NCI-H1048 (cell line): ENCODE measurements around the gene OVCA2.

Source experiments
- DNase-seq: peaks from one replicate; lab custom pipeline; 2025; lab: John Stamatoyannopoulos, UW

The OVCA2 gene

DNA sequence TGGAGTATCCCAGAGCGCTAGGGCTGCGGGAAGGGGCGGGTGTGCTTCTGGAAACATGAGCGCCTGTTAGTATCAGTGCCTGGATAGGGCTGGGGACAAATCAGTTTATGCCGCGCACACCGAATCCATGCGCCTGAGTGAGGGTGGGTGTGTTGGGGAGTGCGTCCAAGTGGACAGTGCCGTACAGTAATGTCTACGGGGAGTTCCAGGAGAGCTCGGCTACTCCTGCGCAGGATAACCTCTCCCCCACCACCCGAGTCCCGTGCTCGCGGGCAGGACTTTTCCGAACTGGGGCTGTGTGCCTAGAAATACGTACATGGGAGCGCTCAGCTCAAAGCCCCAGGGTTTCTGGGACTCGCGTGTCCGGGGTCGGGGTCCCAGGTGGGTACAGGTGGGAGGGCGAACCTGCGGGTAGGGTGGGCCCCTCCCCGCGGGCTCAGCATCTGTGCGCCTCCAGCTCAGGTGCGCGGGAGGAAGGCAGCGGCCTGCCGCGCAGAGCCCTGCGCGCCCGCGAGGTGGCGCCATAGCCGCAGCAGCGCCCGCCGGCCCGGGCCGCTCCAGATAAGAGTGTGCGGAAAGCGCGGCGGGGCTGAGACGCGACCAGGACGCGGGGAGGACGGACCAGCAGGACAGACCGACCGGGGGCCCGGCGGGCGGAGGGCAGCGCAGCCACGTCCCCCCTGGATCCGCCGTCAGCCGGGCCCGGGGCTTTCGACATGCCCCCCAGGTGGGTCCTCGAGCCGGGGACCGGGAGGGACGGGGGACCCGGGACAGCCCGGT is 12.9 kb downstream of the OVCA2 start, which contains the start of gene HIC1:
Gene HIC1 (plus strand): TSS at position 592 of the 780 bp plus-strand sequence. CDS start 1,588 bp downstream, outside the sequence.
- no peak for DNase-seq

DNA sequence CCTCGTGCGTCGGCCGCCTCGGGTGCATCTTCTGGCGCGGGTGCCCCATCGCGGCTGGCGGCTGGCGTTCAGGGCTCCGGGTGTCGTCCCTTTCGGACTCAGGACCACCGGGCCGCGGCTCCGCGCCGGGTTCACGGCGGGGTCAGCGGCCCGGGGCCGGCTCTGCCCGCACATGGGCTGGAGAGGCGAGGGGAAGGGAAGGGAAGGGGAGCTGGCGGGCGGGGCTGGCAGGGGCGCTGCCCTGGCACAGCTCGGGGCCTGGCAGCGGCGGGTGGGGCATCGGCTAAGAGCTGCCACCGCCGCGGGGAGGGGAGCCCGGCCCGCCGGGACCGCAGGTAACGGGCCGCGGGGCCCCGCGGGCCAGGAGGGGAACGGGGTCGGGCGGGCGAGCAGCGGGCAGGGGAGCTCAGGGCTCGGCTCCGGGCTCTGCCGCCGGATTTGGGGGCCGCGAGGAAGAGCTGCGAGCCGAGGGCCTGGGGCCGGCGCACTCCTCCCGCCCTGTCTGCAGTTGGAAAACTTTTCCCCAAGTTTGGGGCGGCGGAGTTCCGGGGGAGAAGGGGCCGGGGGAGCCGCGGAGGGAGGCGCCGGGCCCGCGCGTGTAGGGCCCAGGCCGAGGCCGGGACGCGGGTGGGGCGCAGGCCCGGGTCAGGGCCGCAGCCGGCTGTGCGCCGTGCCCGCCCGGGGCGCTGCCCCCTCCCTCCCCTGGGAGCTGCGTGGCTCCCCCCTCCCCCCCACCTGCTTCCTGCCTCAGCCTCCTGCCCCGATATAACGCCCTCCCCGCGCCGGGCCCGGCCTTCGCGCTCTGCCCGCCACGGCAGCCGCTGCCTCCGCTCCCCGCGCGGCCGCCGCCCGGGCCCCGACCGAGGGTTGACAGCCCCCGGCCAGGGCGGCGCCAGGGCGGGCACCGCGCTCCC is 13.7 kb downstream of the OVCA2 start:
- no peak for DNase-seq

DNA sequence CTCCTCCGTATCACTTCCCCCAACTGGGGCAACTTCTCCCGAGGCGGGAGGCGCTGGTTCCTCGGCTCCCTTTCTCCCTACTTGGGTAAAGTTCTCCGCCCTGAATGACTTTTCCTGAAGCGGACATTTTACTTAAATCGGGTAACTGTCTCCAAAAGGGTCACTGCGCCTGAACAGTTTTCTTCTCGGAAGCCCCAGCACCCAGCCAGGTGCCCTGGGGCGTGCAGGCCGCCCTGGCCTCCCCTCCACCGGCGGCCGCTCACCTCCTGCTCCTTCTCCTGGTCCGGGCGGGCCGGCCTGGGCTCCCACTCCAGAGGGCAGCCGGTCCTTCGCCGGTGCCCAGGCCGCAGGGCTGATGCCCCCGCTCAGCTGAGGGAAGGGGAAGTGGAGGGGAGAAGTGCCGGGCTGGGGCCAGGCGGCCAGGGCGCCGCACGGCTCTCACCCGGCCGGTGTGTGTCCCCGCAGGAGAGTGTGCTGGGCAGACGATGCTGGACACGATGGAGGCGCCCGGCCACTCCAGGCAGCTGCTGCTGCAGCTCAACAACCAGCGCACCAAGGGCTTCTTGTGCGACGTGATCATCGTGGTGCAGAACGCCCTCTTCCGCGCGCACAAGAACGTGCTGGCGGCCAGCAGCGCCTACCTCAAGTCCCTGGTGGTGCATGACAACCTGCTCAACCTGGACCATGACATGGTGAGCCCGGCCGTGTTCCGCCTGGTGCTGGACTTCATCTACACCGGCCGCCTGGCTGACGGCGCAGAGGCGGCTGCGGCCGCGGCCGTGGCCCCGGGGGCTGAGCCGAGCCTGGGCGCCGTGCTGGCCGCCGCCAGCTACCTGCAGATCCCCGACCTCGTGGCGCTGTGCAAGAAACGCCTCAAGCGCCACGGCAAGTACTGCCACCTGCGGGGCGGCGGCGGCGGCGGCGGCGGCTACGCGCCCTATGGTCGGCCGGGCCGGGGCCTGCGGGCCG is 14.7 kb downstream of the OVCA2 start:
- DNase-seq: no peak

DNA sequence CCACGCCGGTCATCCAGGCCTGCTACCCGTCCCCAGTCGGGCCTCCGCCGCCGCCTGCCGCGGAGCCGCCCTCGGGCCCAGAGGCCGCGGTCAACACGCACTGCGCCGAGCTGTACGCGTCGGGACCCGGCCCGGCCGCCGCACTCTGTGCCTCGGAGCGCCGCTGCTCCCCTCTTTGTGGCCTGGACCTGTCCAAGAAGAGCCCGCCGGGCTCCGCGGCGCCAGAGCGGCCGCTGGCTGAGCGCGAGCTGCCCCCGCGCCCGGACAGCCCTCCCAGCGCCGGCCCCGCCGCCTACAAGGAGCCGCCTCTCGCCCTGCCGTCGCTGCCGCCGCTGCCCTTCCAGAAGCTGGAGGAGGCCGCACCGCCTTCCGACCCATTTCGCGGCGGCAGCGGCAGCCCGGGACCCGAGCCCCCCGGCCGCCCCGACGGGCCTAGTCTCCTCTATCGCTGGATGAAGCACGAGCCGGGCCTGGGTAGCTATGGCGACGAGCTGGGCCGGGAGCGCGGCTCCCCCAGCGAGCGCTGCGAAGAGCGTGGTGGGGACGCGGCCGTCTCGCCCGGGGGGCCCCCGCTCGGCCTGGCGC is 15.4 kb downstream of the OVCA2 start:
- no peak for DNase-seq

DNA sequence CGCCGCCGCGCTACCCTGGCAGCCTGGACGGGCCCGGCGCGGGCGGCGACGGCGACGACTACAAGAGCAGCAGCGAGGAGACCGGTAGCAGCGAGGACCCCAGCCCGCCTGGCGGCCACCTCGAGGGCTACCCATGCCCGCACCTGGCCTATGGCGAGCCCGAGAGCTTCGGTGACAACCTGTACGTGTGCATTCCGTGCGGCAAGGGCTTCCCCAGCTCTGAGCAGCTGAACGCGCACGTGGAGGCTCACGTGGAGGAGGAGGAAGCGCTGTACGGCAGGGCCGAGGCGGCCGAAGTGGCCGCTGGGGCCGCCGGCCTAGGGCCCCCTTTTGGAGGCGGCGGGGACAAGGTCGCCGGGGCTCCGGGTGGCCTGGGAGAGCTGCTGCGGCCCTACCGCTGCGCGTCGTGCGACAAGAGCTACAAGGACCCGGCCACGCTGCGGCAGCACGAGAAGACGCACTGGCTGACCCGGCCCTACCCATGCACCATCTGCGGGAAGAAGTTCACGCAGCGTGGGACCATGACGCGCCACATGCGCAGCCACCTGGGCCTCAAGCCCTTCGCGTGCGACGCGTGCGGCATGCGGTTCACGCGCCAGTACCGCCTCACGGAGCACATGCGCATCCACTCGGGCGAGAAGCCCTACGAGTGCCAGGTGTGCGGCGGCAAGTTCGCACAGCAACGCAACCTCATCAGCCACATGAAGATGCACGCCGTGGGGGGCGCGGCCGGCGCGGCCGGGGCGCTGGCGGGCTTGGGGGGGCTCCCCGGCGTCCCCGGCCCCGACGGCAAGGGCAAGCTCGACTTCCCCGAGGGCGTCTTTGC is 16.2 kb downstream of the OVCA2 start:
- no peak for DNase-seq

DNA sequence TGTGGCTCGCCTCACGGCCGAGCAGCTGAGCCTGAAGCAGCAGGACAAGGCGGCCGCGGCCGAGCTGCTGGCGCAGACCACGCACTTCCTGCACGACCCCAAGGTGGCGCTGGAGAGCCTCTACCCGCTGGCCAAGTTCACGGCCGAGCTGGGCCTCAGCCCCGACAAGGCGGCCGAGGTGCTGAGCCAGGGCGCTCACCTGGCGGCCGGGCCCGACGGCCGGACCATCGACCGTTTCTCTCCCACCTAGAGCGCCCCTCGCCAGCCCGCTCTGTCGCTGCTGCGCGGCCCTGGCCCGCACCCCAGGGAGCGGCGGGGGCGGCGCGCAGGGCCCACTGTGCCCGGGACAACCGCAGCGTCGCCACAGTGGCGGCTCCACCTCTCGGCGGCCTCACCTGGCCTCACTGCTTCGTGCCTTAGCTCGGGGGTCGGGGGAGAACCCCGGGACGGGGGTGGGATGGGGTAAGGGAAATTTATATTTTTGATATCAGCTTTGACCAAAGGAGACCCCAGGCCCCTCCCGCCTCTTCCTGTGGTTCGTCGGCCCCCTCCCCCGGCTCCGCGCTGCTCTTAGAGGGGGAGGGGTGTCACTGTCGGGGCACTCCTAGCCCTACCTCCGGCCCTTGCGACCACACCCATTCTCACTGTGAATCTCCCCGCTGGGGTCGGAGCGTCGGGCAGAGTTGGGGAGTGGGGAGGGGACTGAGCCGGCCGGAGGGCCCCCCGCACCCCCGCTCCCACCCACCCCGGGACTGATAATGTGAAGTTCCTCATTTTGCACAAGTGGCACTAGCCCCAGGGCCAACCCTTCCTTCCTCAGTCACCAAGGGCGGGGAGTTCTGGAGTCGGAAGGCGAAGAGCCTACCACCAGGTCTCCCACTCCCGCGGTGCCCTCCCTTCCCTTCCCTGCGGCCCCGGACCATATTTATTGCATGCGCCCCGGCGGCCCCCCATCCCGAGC is 17.0 kb downstream of the OVCA2 start:
- no peak for DNase-seq

DNA sequence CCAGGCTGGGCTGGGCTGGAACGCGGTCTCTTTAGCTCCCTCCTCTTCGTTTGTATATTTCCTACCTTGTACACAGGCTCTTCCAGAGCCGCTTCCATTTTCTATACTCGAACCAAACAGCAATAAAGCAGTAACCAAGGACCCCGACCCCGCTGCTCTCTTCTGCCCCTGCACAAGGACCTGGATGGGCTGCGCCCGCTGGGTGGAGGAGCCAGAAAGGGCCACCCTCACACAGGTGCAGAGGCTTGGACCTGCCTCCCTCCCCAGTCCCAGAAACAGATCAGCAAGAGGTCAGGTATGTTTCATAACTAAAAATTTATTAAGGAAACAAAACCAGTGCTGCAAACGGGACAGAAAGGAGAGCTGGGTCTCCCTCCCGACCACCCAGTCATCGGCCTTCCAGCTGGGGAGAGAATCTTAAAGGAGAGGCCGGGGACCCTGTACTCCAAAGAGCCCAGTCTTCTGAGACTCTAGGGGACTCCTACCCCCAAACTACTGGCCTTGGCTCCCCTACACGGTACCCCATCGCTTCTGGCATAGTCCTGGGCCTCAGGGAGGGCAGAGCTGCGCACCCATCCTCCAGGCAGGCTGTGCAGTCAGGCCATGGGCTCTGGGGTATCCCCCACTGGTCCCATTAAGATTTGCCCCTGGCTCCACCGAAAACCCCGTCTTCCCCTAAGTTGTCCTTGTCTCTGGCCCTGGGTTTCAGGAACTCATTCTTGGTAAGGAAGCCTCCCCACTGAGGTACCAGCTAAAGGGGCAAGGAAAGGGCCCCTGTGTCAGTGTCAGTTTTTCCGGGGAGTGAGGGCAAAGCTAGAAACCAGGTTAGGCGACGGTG is 17.9 kb downstream of the OVCA2 start:
- DNase-seq: no peak

DNA sequence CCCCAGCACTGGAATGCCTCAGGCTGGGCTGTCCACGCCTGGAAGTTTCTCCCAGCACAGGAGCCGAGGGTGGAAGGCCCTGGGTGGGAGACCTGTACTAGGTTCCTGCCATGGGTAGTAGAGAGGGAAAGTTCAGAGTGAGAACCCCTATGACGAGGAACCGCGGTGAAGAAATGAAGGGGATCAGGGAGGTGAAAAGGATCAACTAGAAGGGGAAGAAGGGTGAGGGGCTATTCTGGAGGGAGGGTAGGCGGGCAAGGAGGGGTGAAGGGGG is 18.5 kb downstream of the OVCA2 start:
- no peak for DNase-seq

DNA sequence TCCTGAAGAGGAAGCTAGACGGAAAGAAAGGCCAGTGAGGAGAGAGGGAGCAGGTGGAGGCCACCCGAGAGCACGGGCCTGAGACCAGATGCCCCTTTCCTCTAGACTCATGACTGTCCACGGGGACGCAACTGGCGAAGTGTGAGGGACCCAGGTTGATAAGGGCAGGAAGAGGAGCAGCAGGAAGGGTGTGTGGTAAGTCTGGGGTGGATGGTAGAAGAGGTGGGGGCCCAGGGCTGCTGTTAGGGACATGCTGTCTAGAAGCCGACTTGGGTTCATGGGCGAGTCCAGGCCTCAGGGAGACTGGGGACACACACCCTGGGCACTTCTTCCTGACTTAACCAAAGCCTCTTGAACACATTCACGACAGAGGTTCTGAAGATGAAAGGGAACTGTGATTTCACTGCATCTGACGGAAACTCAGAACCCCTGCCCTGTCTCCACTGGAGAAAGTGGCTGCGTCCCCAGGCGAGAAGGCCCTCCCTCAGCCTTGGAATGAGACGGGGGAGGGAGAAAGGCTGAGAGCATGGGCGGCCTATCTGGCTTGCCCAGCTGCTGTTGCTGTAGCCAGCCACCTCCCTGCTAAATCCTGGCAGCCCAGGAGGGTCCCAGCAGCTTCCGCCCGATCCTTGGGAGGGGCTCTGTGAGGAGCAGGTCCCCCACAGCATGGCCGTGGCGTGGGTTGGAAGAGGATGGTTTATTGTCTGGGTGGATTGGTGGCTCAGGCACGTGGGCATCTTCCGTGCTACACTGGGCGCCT is 19.0 kb downstream of the OVCA2 start:
- no peak for DNase-seq

DNA sequence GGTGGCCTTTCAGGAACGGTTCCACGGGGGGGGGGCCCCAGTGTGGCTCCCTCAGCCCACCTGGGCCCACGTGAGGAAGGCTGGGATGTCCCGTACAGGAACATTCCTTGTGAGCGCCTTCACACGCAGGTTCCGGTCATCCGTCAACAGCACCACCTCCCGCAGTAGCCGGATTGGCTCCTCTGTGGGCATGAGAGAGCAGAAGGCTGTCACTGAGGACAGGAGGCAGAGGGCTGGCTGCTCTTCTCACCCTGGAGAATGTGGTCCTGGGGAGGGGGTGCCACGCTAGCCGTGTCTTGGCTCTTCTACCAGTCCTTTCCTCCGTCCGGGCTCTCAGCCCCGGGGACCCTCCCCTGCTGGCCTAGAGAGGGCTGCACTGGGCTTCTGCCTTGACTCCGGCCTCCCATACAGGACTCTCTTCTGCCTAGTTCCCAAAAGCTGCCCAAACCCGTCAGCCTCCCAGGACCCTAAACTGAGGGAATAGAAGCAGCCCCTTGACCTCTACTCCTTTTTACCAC is 19.7 kb downstream of the OVCA2 start:
- DNase-seq: no peak

DNA sequence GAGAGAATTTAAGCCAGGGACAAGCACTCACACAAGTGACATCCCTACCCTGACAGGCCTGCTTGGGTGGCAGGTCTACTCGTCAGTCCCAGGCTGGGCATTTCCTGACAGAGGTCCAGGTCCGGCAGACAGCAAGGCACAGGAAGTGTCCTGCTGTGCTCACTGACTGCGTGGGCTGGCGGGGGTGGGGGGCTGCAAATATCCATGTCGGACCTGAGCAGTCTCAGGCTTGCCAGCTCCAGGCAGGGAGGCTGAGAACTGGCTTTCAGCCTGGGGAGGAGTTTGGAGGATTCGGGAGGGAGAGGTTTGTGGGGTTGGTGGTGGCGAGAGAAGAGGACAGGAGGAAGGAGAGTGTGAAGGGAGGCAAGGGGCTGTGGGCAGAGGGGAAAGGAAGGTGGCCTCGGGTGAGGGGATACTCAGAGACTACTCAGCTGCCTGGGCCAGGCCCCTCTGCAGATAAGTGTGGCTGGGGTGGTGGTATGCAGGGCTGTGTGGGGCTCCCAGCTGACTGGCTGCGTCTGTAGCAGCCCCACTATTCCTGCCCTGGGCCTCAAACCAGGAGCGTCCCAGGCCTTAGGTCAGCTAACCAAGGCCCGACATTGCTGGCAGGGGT is 20.9 kb downstream of the OVCA2 start:
- no peak for DNase-seq

DNA sequence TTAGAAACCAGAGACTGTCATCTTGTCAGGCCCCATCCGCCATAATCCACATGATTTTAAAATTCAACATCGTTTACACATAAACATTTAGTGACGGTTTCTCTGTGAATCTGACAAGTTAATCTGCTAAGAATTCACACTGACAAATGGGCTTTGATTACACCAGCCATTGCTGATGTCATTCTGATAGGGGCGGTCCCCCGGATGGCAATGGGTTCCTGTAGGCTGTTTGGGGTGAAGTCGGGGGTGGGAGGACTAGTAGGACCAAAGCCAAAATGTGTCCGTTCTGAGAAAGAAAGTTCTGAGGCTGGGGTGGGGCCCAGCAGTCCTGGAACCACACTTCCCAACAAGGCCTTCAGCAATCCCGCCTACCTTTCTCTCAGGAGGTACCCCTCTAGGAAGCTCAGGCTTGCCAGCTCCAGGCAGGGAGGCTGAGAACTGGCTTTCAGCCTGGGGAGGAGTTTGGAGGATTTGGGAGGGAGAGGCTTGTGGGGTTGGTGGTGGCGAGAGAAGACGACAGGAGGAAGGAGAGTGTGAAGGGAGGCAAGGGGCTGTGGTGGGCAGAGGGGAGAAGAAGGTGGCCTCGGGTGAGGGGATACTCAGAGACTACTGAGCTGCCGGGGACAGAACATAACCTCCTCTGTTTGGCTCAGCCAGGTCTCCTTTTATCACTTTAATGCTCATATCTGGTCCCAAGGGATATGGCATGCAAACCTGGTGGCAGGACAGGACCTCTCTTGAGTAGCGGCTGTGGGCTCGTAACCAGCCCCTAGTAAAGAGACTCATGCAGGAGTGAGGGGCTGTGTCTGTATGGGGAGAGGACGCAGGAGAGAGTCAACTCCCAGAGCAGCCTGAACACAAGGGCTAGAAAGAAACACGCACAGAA is 21.7 kb downstream of the OVCA2 start:
- DNase-seq: no peak

DNA sequence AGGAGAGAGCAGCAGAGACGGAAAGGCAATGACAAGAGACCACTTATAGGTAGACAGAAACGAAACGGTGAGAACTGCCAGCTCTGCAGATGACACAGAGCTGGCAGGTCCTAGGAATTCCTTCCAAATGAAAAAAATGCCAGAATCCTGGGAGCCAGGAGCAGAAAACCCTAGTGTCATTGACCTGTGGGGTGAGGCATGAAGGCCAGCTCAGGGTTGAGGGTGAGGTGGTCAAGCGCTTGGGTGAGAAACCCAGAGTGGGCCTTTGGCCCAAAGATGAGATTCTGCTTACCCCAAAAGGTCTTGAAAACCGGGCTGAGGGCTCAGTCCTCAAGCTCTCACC is 22.3 kb downstream of the OVCA2 start:
- no peak for DNase-seq

DNA sequence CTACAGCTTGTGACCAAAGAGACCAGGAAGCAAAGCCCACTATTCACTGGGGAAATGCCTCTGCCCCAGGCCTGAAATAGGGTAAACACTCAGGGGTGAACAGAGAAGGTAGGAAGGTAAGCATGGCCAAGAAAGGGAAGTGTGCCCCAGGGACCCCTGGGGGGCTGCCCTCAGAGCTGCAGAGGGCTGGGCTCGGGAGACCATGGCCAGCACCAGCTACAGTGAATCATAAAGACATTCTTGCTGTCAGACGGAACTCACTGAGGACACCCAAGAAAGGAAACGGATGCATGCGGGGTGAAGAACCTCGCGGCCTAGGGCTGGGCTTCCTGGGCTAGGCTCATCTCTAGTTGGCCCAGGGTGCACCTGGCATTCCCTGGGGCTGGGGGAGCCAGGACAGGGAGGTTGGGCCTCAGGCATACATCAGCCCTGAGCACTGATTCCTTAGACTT is 22.7 kb downstream of the OVCA2 start:
- DNase-seq: no peak

DNA sequence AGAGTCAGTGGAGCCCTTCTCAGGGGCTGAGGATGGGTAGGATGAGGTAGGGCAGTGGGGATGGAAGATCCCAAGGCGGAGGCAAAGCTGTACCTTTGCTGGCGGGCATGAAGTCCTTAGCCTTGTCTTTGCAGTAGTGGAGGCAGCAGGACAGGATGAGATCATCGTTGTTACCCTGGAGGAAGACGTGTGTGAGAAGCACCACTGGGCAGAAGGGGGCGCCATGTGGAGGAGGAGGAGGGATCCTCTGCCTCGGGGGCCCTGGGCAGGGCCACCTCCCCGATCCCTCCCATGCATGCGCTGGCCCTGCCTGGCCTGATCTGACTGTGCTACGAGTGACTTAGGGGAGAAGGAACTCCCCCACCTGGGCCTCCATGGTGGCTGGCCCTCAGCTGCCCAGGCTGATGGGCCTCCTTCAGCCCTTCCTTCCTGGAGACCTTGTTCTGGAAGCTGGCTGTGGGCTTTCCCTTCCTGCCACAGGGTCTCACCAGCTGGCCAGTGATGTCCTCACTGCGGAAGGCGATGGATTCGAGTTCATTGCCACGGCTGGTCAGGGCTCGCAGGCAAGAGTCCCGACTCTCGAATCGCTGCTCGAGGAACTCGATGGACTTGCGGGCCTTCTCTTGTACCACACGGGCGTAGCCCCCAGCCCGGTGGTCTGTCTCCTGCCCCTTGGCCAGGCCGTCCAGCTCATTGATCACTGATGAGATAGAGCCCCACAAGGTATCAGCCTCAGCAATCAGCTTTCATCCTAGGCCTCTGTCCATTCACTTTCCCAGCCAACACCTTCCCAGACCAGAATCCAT is 23.4 kb downstream of the OVCA2 start:
- no peak for DNase-seq
